ENCODE data around the gene ZBTB37. TPM values are rescaled to one million over a fixed set of nuclear protein-coding genes. Genes with fewer than 3 reads are reported as not detected.

ZBTB37 gene
- total and polyA plus RNA-seq, 9 of the 15 experiments (the other 6 are each of a cell fraction or from before 2014, with no cell fraction given) = 1.3 to 13.9 (median 5.4) TPM

GRCh38 chr1:173867753-173868265, 371 bp upstream of the ZBTB37 start, which contains the start of gene GAS5 (continued):
- TF ChIP-seq YY1 (IDR thresholded peaks at IDR 0.05; ENCODE audit: borderline replicate concordance in 1 of 3, control insufficient read depth in 1 of 3, extremely low read depth in 1 of 3, insufficient read depth in 3 of 3, insufficient read length in 1 of 3, insufficient replicate concordance in 2 of 3, low read depth in 1 of 3, low read length in 2 of 3) (peak in 2 of 3 experiments; percentile 75 to 88), GTF2E2 (tag; IDR thresholded peaks at IDR 0.05) (peak; percentile 99), EP300 (IDR thresholded peaks at IDR 0.05; ENCODE audit: low read length) (peak; percentile 16; the same call in 1 of the 2 replicates), SIN3B (IDR thresholded peaks at IDR 0.05; ENCODE audit: low read depth) (peak; percentile 75), ZBTB33 (CRISPR knock-in tag; IDR thresholded peaks at IDR 0.05) (peak; percentile 49; the same call in 1 of the 2 replicates), TOE1 (IDR thresholded peaks at IDR 0.05; ENCODE audit: borderline replicate concordance) (peak; percentile 94), TOE1 (CRISPR knock-in tag; IDR thresholded peaks at IDR 0.05; ENCODE audit: borderline replicate concordance, low read depth) (peak; percentile 98; the same call in 1 of the 2 replicates), DNMT1 (IDR thresholded peaks at IDR 0.05) (peak; percentile 90; the same call in 1 of the 2 replicates), ZNF174 (CRISPR knock-in tag; IDR thresholded peaks at IDR 0.05) (0 out of 2 replicates have a peak, but pooled peaks have one; percentile 56), ZNF699 (CRISPR knock-in tag; IDR thresholded peaks at IDR 0.05; ENCODE audit: insufficient replicate concordance) (no peak), POLR2A (conservative IDR thresholded peaks at IDR 0.05) (peak; percentile 100), NR3C1 (CRISPR knock-in tag; IDR thresholded peaks at IDR 0.05) (no peak; the same call in 1 of the 2 replicates), SUPT5H (IDR thresholded peaks at IDR 0.05) (peak; percentile 100), TRIM25 (IDR thresholded peaks at IDR 0.05; ENCODE audit: borderline replicate concordance) (peak; percentile 1; the same call in 1 of the 2 replicates), ZFX (CRISPR knock-in tag; IDR thresholded peaks at IDR 0.05) (peak; percentile 83), LEF1 (IDR thresholded peaks at IDR 0.05) (0 out of 2 replicates have a peak, but pooled peaks have one; percentile 15), TCF7L2 (IDR thresholded peaks at IDR 0.05; ENCODE audit: low read depth, low read length) (no peak), CLOCK (CRISPR knock-in tag; IDR thresholded peaks at IDR 0.05; ENCODE audit: borderline replicate concordance) (no peak), NFXL1 (CRISPR knock-in tag; IDR thresholded peaks at IDR 0.05) (0 out of 2 replicates have a peak, but pooled peaks have one; percentile 29), FOXA3 (CRISPR knock-in tag; conservative IDR thresholded peaks at IDR 0.05 in 1 of 2, IDR thresholded peaks at IDR 0.05 in 1 of 2) (0 out of 4 replicates have a peak, but pooled peaks of 1 of the 2 experiments have one; percentile 2), PREB (CRISPR knock-in tag; IDR thresholded peaks at IDR 0.05) (peak; percentile 19)

Measured in K562 (cell line).